ENCODE measurements around the gene PITX2.

DNA sequence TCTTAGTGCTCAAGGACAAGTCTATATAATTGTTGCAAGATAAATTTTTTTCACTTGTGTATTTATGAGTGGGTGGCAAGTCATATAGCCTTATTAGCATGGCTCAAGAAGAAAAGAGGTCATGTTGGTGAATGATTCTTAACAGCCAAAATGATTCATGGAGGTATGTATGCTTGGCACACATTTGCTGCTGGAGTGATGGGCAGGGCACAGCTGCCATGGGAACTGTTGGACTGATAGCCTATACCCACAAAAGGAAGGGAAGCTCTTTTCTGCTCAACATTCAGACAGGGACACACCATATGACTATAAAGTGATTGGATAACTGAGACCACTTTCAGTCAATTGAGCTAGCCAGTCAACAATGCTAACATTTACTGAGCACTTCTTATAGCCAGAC lies 46.8 kb upstream of the PITX2 start:
- TF ChIP-seq POLR2A (IDR thresholded peaks at IDR 0.05) (no peak), CTCF (IDR thresholded peaks at IDR 0.05) (no peak)

Measured in lower leg skin (tissue), 3 donors.